Transverse colon (tissue), 4 donors: ENCODE results near the gene ARHGAP31. TPM values are rescaled to one million over a fixed set of nuclear protein-coding genes. Genes with fewer than 3 reads are reported as not detected.
A peak's percentile ranks its signal among the peaks of the same experiment; 100 is the strongest.

ENCODE experiments used
- DNase-seq: peaks from one replicate; pipeline ENCODE4 v3.0.0-alpha.2; 2019
- H3K27ac ChIP-seq, 4 donors: fragments of 200-600 bp; sonication (generic); 2 replicates each; pipeline ENCODE4 v1.5.1; 2016 to 2018; ENCODE audit warnings: inconsistent platforms in 4 of 4
- H3K27me3 ChIP-seq: fragments of 200-600 bp; sonication (generic); 2 replicates; pipeline ENCODE4 v1.5.1; 2017; ENCODE audit warnings: inconsistent platforms
- H3K36me3 ChIP-seq, 4 donors: fragments of 200-600 bp; sonication (generic); 2 replicates each; pipeline ENCODE4 v1.5.1; 2017 to 2019; ENCODE audit warnings: inconsistent platforms in 4 of 4
- H3K4me1 ChIP-seq, 4 donors: fragments of 200-600 bp; sonication (generic); 2 replicates each; pipeline ENCODE4 v1.5.1; 2017 to 2020; ENCODE audit warnings: inconsistent platforms in 4 of 4
- H3K4me3 ChIP-seq, 4 donors: fragments of 200-600 bp; sonication (generic); 1 replicate in 1 of 4; 2 replicates in 3 of 4; pipeline versions ENCODE4 v1.5.1 to v1.6.1; 2017 to 2019; ENCODE audit warnings: inconsistent platforms in 4 of 4
- H3K9me3 ChIP-seq, 2 donors: fragments of 200-600 bp; sonication (generic); 2 replicates each; pipeline ENCODE4 v1.5.1; 2017 to 2019; ENCODE audit warnings: inconsistent platforms in 2 of 2
- EP300 ChIP-seq: sonication (generic); formaldehyde crosslinking; IDR thresholded peaks from one replicate; pipeline ENCODE4 v1.6.1; 2017; ENCODE audit warnings: antibody characterized with exemption, low read depth
- POLR2A ChIP-seq: fragments of 450-650 bp; IDR thresholded peaks from one replicate; pipeline ENCODE4 v1.6.1; 2016; ENCODE audit warnings: antibody characterized with exemption, mild to moderate bottlenecking, moderate library complexity
- POLR2AphosphoS5 ChIP-seq, 3 donors: sonication (generic); formaldehyde crosslinking; IDR thresholded peaks; one replicate each; pipeline ENCODE4 v1.6.1; 2016; ENCODE audit warnings: antibody characterized with exemption in 3 of 3
- WGBS, 2 donors: methylation state at CpG; one replicate each; pipeline ENCODE4 v1.1.5; 2018; ENCODE audit warnings: low coverage in 1 of 2; 5-methylcytosine and 5-hydroxymethylcytosine counted together
- in situ Hi-C, 4 donors: fragments of 200-750 bp; cut with MboI; loops; one replicate each; pipeline versions ENCODE4 v1.15.0 to v1.15.1; 2017; ENCODE audit warnings: low sequenced_read_pairs in 3 of 4, low pct_ligation_motif_present in 1 of 4, low pct_unique_long_range_greater_than_20kb in 1 of 4
- intact Hi-C: fragments of 100-400 bp; cut with DNase I; formaldehyde crosslinking; loops from one replicate; pipeline ENCODE4 v1.15.1; 2023; ENCODE audit warnings: low total_unique reads
- total RNA-seq, 4 donors: library from RNA; depleted of rRNA; stranded (reverse); fragments of >200 nt; gene quantifications; one replicate each; pipeline ENCODE4 v1.1.0, GENCODE V29; 2016
- TF ChIP-seq, protein P1 (sequence below), 5 experiments: fragments of 200-600 bp in 3 of 5; fragments of 450-650 bp in 2 of 5; sonication (generic) in 3 of 5; IDR thresholded peaks; 1 replicate in 2 of 5; 2 replicates in 3 of 5; pipeline ENCODE4 v1.5.1; 2016 to 2017; ENCODE audit warnings: antibody characterized with exemption in 5 of 5, inconsistent platforms in 3 of 5, mild to moderate bottlenecking in 2 of 5, moderate library complexity in 1 of 5

Gene ARHGAP31
- total RNA-seq, 4 donors from 2014 or later: 6.7 to 68.5 (median 9.6) TPM

DNA sequence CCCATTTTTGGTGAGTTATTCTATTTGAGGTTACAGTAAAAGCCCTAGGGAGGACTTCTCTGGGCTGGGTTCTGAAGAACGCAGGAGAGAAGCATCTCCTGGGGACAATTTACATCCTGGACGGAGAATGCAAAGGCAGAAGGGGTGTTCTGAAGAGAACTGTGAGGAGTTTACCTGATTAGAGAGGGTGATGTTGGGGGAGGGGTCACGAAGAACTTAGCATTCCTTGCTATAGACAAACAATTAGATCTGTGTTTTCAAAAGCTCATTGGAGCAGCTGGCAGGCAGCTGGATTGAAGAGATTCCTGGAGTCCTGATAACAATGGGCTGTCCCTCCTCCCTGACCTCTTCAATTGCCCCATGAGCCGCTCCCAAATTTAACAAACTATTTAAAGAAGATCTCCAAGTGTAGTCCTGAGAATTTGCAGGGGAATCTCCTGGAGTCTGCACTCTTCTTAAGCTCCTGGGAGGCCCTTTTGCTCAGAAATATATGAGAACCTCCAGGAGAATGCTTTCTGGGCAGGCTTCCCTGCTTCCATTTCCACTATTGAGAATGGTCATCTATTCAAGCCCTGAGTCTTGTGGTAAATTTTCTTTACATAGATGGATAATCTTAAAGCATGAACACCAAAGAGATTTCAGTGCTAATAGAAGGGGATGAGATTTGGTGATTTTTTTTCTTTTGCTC is 55.3 kb downstream of the ARHGAP31 start:
- TF ChIP-seq POLR2A: no peak
- no peak for TF ChIP-seq EP300
- TF ChIP-seq, protein P1, sequence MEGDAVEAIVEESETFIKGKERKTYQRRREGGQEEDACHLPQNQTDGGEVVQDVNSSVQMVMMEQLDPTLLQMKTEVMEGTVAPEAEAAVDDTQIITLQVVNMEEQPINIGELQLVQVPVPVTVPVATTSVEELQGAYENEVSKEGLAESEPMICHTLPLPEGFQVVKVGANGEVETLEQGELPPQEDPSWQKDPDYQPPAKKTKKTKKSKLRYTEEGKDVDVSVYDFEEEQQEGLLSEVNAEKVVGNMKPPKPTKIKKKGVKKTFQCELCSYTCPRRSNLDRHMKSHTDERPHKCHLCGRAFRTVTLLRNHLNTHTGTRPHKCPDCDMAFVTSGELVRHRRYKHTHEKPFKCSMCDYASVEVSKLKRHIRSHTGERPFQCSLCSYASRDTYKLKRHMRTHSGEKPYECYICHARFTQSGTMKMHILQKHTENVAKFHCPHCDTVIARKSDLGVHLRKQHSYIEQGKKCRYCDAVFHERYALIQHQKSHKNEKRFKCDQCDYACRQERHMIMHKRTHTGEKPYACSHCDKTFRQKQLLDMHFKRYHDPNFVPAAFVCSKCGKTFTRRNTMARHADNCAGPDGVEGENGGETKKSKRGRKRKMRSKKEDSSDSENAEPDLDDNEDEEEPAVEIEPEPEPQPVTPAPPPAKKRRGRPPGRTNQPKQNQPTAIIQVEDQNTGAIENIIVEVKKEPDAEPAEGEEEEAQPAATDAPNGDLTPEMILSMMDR (IDR thresholded peaks at IDR 0.05): no peak
- no peak for TF ChIP-seq POLR2AphosphoS5 (IDR thresholded peaks at IDR 0.05)
- intact Hi-C loops: no loop called here
- in situ Hi-C loops: loop anchor here in 1 of 4 donors (25.0 kb wide), 1 partner anchor 462 kb away; no protein-coding TSS in a partner anchor
- no peak for DNase-seq
- Histone ChIP-seq H3K4me1 (peaks cover 3 to 56% (median 20%) of the 10 kb centered on the region in 4 donors), H3K9me3 (no peaks in the 10 kb centered on the region), H3K27me3 (no peaks in the 10 kb centered on the region), H3K36me3 (no peaks in the 10 kb centered on the region), H3K27ac (peak overlapping the region in 3 of 4 donors; percentile 21 to 38 (median 25)), H3K4me3 (no peak overlapping the region)
- whole genome bisulfite sequencing, 2 donors: 64 to 74% methylated on average over 4 of the region's 4 CpGs

DNA sequence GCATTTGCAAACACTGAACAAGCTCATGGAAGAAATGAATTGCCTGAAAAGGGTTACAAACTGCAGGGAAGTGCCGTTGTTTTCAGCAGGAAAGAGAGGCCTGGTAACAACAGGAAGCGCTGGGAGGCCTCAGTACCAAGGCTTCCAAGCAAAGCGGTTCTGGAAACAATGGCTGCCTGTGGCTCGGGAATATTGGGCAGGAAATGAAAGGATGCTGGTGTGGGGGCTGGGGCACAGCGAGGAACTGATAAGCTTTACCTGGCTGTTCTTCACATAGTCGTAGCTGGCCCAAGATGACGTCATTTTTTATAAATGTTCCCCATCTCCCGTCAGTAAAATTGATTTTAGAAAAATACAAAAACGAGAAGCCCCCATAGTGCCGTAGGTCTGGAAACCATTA is 55.9 kb downstream of the ARHGAP31 start:
- H3K27me3 ChIP-seq: no peaks in the 10 kb centered on the region
- H3K27ac ChIP-seq: peak overlapping the region in 3 of 4 donors; percentile 21 to 38 (median 27)
- TF ChIP-seq EP300: no peak
- no peak for TF ChIP-seq POLR2AphosphoS5 (IDR thresholded peaks at IDR 0.05)
- TF ChIP-seq, protein P1 (IDR thresholded peaks at IDR 0.05): no peak
- TF ChIP-seq POLR2A: no peak
- H3K36me3 ChIP-seq: no peaks in the 10 kb centered on the region
- no peak for DNase-seq
- WGBS, 2 donors: 74 to 75% methylated on average over 10 of the region's 10 CpGs
- in situ Hi-C loops (loop anchor here in 1 of 4 donors (25.0 kb wide), 1 partner anchor 463 kb away; no protein-coding TSS in a partner anchor), intact Hi-C loops (no loop called here)
- H3K9me3 ChIP-seq: no peaks in the 10 kb centered on the region
- peaks cover 3 to 56% (median 20%) of the 10 kb centered on the region in 4 donors for H3K4me1 ChIP-seq
- no peak overlapping the region for H3K4me3 ChIP-seq

DNA sequence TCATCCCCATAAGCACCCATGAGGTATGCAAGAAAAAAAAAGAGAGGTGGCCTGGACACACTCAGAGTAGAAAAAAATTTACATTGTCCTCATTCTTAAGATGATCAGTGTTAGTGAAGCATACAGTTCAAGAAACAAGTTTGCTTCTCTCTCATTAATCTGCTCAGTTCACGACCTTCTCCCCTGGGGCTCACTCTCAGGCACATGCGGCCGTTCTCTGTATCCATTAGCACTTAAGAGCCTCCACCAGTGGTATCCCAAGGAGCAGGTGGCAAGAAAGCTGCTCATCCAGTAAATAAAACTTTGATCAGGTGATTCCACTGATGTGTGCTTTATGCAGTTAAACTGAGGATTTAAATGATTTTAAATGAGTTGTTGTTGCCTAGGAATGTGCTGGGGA is 57.4 kb downstream of the ARHGAP31 start:
- TF ChIP-seq, protein P1 (IDR thresholded peaks at IDR 0.05): no peak
- no peak for TF ChIP-seq EP300
- TF ChIP-seq POLR2A: no peak
- no peak for TF ChIP-seq POLR2AphosphoS5 (IDR thresholded peaks at IDR 0.05)
- H3K36me3 ChIP-seq: no peaks in the 10 kb centered on the region
- H3K9me3 ChIP-seq: no peaks in the 10 kb centered on the region
- 87 to 100% methylated on average over 3 of the region's 3 CpGs for WGBS, 2 donors
- H3K4me1 ChIP-seq: peaks cover 0 to 41% (median 10%) of the 10 kb centered on the region in 4 donors
- H3K27ac ChIP-seq: no peak overlapping the region
- no peak for DNase-seq
- in situ Hi-C loops: loop anchor here in 1 of 4 donors (25.0 kb wide), 1 partner anchor 464 kb away; no protein-coding TSS in a partner anchor
- intact Hi-C loops: no loop called here
- no peak overlapping the region for H3K4me3 ChIP-seq
- H3K27me3 ChIP-seq: no peaks in the 10 kb centered on the region

DNA sequence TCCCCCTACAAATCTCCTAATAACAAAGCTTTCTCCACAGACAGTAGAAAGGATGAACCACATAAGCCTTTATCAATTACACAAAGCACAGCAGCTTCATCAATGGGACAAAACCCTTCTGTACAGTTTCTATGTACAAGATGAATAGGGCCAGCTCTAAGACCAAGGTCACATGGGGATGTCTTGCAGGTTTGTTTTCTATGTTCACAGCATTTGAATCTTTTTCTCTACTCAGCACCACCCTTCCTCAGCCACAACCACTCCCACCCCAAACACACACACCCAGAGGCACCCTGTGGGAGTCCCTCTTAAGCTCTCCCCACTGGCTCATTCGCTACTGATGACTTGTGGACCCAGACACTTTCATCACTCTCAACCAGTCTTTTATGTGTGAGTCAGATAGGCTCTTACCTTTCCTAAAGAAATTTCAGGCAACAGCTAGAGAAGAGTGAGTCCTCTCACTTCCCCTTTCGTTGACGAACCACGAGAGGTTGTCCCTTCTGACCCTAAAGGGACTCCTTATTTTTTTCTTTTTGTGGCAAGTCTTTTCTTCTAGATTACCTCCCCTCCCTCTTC is 57.9 kb downstream of the ARHGAP31 start:
- TF ChIP-seq, protein P1 (IDR thresholded peaks at IDR 0.05): no peak
- no peak for TF ChIP-seq POLR2A
- 71% methylated on average over 4 of the region's 4 CpGs; no CpG with 5 or more reads in 1 of the 2 donors for WGBS, 2 donors
- H3K27me3 ChIP-seq: no peaks in the 10 kb centered on the region
- H3K9me3 ChIP-seq: no peaks in the 10 kb centered on the region
- H3K27ac ChIP-seq: peak overlapping the region in 2 of 4 donors; percentile 6 to 33
- no peak for DNase-seq
- peaks cover 3 to 40% (median 10%) of the 10 kb centered on the region in 4 donors for H3K4me1 ChIP-seq
- no peaks in the 10 kb centered on the region for H3K36me3 ChIP-seq
- H3K4me3 ChIP-seq: no peak overlapping the region
- intact Hi-C loops: no loop called here
- in situ Hi-C loops: loop anchor here in 1 of 4 donors (25.0 kb wide), 1 partner anchor 465 kb away; no protein-coding TSS in a partner anchor
